B cell (primary cell): ENCODE measurements around the gene UBE2D3. TPM values are rescaled to one million over a fixed set of nuclear protein-coding genes. Genes with fewer than 3 reads are reported as not detected.

Source experiments
- ATAC-seq: fragments of 200-7000 bp; cut with Tn5 transposase; one replicate; pipeline ENCODE4 v1.10.0; 2021; ENCODE audit warnings: low read depth, mild to moderate bottlenecking, moderate number of reproducible peaks, moderate library complexity
- CTCF ChIA-PET: fragments of 350-600 bp; sonication (Branson Sonifier 250); formaldehyde crosslinking; loops from one replicate; lab custom pipeline; 2021; ENCODE audit warnings: antibody characterized with exemption, inconsistent platforms; lab: Charles Lee
- POLR2A ChIA-PET: fragments of 350-600 bp; sonication (Branson Sonifier 250); formaldehyde crosslinking; loops from one replicate; lab custom pipeline; 2021; ENCODE audit warnings: antibody characterized with exemption; lab: Charles Lee
- DNase-seq: peaks from one replicate; pipeline ENCODE4 v3.0.0; 2013
- H2AFZ ChIP-seq: 2 replicates; pipeline ENCODE4 v1.6.1; 2012; ENCODE audit warnings: mild to moderate bottlenecking, low read depth, low read length; ENCODE audit not compliant: insufficient read depth, poor library complexity, severe bottlenecking
- H3K27ac ChIP-seq, 2 donors: 1 replicate in 1 of 2; 2 replicates in 1 of 2; pipeline ENCODE4 v1.5.1; 2012 to 2013; ENCODE audit warnings: low read length in 2 of 2, mild to moderate bottlenecking in 2 of 2, moderate library complexity in 1 of 2
- H3K27me3 ChIP-seq, 4 experiments: fragments of 200-600 bp in 1 of 4; sonication (generic) in 1 of 4; replicated peaks in 1 of 4; 1 replicate in 2 of 4; 2 replicates in 2 of 4; pipeline versions ENCODE4 v1.6.1 to v1.7.0; 2013 to 2016; ENCODE audit warnings: low read length in 3 of 4, mild to moderate bottlenecking in 2 of 4, mixed read lengths in 1 of 4, moderate library complexity in 1 of 4; ENCODE audit not compliant: insufficient read depth in 4 of 4, control insufficient read depth in 3 of 4; ENCODE audit errors: control extremely low read depth in 1 of 4
- H3K36me3 ChIP-seq, 2 experiments: replicated peaks in 1 of 2; 1 replicate in 1 of 2; 2 replicates in 1 of 2; pipeline versions ENCODE4 v1.6.1 to v1.7.1; 2013; ENCODE audit warnings: low read length in 1 of 2; ENCODE audit not compliant: insufficient read depth in 2 of 2, control insufficient read depth in 1 of 2; ENCODE audit errors: control extremely low read depth in 1 of 2, extremely low read depth in 1 of 2
- H3K4me1 ChIP-seq, 2 donors: fragments of 200-600 bp in 1 of 2; sonication (generic) in 1 of 2; 1 replicate in 1 of 2; 2 replicates in 1 of 2; pipeline versions ENCODE4 v1.5.1 to v1.6.1; 2013 to 2017; ENCODE audit warnings: low read length in 2 of 2; ENCODE audit not compliant: control insufficient read depth in 2 of 2, insufficient read depth in 2 of 2
- H3K4me2 ChIP-seq: replicated peaks from 2 replicates; pipeline ENCODE3; 2012; ENCODE audit warnings: mild to moderate bottlenecking, low read depth, low read length; ENCODE audit not compliant: poor library complexity, severe bottlenecking
- H3K4me3 ChIP-seq, 5 experiments: fragments of 200-600 bp in 1 of 5; sonication (generic) in 1 of 5; 1 replicate in 3 of 5; 2 replicates in 2 of 5; pipeline versions ENCODE4 v1.5.1 to v1.7.0; 2011 to 2016; ENCODE audit warnings: low read length in 4 of 5, mild to moderate bottlenecking in 4 of 5, low read depth in 2 of 5, control low read depth in 1 of 5, moderate library complexity in 1 of 5; ENCODE audit not compliant: insufficient read depth in 1 of 5; ENCODE audit errors: control extremely low read depth in 1 of 5, extremely low read depth in 1 of 5
- H3K79me2 ChIP-seq: fragments of 200-600 bp; sonication (generic); one replicate; pipeline ENCODE4 v1.6.0; 2016; ENCODE audit warnings: low read length; ENCODE audit not compliant: control insufficient read depth, insufficient read depth
- H3K9ac ChIP-seq: fragments of 200-600 bp; sonication (generic); 2 replicates; pipeline ENCODE4 v1.6.1; 2017; ENCODE audit warnings: mild to moderate bottlenecking, low read length, moderate library complexity
- H3K9me3 ChIP-seq, 3 donors: one replicate each; pipeline versions ENCODE4 v1.6.1 to v1.7.1; 2013; ENCODE audit warnings: low read length in 2 of 3; ENCODE audit not compliant: control insufficient read depth in 2 of 3, insufficient read depth in 1 of 3; ENCODE audit errors: control extremely low read depth in 1 of 3
- H4K20me1 ChIP-seq: 2 replicates; pipeline ENCODE4 v1.6.0; 2012; ENCODE audit warnings: mild to moderate bottlenecking, low read length; ENCODE audit not compliant: insufficient read depth, control insufficient read depth, poor library complexity, severe bottlenecking
- H3K27ac Mint-ChIP-seq: one replicate; pipeline ENCODE4 v1.8.0; 2021; ENCODE audit warnings: mixed read lengths
- H3K27me3 Mint-ChIP-seq: one replicate; pipeline ENCODE4 v1.8.0; 2021; ENCODE audit warnings: mixed read lengths
- H3K4me1 Mint-ChIP-seq: one replicate; pipeline ENCODE4 v1.8.0; 2021; ENCODE audit warnings: mixed read lengths
- H3K4me3 Mint-ChIP-seq: one replicate; pipeline ENCODE4 v1.8.0; 2021; ENCODE audit warnings: mixed read lengths
- H3K9me3 Mint-ChIP-seq: one replicate; pipeline ENCODE4 v1.8.0; 2022; ENCODE audit warnings: mixed read lengths; ENCODE audit not compliant: insufficient read depth
- EZH2 ChIP-seq: IDR thresholded peaks from 2 replicates; pipeline ENCODE4 v1.6.1; 2012; ENCODE audit warnings: borderline replicate concordance, low read depth, mild to moderate bottlenecking, moderate library complexity, low read length; ENCODE audit not compliant: insufficient read depth, poor library complexity, severe bottlenecking
- WGBS: methylation state at CpG from one replicate; pipeline ENCODE4 v1.1.5; 2013; ENCODE audit warnings: missing lambda C conversion rate; ENCODE audit not compliant: insufficient coverage; 5-methylcytosine and 5-hydroxymethylcytosine counted together
- intact Hi-C: fragments of 100-400 bp; cut with micrococcal nuclease; formaldehyde crosslinking; loops from one replicate; pipeline ENCODE4 v1.10.0; 2022
- polyA plus RNA-seq: library from polyadenylated mRNA; depleted of rRNA; stranded (reverse); fragments of >200 nt; gene quantifications from 2 replicates; pipeline ENCODE4 v1.2.3, GENCODE V29; 2012
- total RNA-seq, 2 donors: library from RNA; stranded (reverse); fragments of 120-200 nt in 1 of 2; gene quantifications; 1 replicate in 1 of 2; 2 replicates in 1 of 2; pipeline versions ENCODE4 v1.2.3 to v1.2.4, GENCODE V29; 2013 to 2022
- TF ChIP-seq, protein P1 (sequence below): fragments of 200-600 bp; IDR thresholded peaks from one replicate; pipeline ENCODE4 v1.8.0; 2022; ENCODE audit warnings: antibody characterized with exemption, mild to moderate bottlenecking

UBE2D3 gene
- total and polyA plus RNA-seq, 2 donors (not counting 1 experiment from before 2014, with no cell fraction given), result 223 to 264 TPM

DNA sequence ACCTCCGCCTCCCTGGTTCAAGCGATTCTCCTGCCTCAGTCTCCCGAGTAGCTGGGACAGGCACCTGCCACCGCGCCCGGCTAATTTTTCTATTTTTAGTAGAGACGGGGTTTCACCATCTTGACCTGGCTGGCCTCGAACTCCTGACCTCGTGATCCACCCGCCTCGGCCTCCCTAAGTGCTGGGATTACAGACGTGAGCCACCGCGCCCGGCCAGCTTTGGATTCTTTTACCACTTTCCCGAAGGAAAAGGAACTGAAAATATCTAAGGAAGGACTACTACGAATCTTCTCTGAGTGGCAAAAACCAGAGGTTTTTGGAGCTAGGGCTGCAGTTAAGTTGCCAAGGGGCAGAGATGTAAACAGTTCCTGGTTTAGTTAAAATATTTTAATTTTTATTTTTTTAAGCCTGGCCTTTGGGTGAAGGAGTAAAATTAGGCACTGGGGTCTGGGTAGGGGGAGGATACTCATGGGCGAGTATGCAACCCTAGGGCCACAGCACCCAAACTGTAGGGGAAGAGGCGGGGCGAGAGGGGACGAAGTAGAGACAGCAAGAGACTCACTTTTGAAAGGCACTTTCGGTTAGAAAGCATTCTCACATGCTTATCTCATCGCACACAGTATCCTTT lies 40.9 kb upstream of the UBE2D3 start:
- 10% methylated on average over 19 of the region's 23 CpGs for WGBS
- H3K4me3 Mint-ChIP-seq, result peak overlapping the region; percentile 93
- no peak for TF ChIP-seq EZH2
- TF ChIP-seq, protein P1, sequence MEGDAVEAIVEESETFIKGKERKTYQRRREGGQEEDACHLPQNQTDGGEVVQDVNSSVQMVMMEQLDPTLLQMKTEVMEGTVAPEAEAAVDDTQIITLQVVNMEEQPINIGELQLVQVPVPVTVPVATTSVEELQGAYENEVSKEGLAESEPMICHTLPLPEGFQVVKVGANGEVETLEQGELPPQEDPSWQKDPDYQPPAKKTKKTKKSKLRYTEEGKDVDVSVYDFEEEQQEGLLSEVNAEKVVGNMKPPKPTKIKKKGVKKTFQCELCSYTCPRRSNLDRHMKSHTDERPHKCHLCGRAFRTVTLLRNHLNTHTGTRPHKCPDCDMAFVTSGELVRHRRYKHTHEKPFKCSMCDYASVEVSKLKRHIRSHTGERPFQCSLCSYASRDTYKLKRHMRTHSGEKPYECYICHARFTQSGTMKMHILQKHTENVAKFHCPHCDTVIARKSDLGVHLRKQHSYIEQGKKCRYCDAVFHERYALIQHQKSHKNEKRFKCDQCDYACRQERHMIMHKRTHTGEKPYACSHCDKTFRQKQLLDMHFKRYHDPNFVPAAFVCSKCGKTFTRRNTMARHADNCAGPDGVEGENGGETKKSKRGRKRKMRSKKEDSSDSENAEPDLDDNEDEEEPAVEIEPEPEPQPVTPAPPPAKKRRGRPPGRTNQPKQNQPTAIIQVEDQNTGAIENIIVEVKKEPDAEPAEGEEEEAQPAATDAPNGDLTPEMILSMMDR, result no peak
- peak overlapping the region; percentile 91 for H3K9ac ChIP-seq
- DNase-seq (no peak), ATAC-seq (peak; percentile 48)
- H3K36me3 ChIP-seq, result no peaks in the 10 kb centered on the region
- peak overlapping the region; percentile 78 for H3K4me2 ChIP-seq
- intact Hi-C loops, result loop anchor here (1.0 to 5.0 kb wide), 5 partner anchors 151 to 366 kb away; partner anchors contain the start of genes BDH2, CENPE, NFKB1 and SLC9B1
- no peaks in the 10 kb centered on the region for H4K20me1 ChIP-seq
- ChIA-PET POLR2A (interaction anchor here (0.6 to 2.8 kb wide), 8 partner anchors 8 to 303 kb away, joined by 3 to 79 read pairs (median 6); partner anchors contain the start of genes MANBA, SLC9B1 and UBE2D3), CTCF (interaction anchor here (0.9 to 1.9 kb wide), 4 partner anchors 40 to 232 kb away, joined by 3 to 20 read pairs (median 4); partner anchors contain the start of genes BDH2 and UBE2D3)
- peaks cover 47% of the 10 kb centered on the region for H3K4me1 Mint-ChIP-seq
- peaks cover 22% of the 10 kb centered on the region in 2 donors for H3K4me1 ChIP-seq
- H3K27me3 Mint-ChIP-seq, result no peaks in the 10 kb centered on the region
- H3K9me3 Mint-ChIP-seq, result no peaks in the 10 kb centered on the region
- H3K27ac ChIP-seq, result peak overlapping the region; percentile 97
- H3K4me3 ChIP-seq, result peak overlapping the region; percentile 75 to 89 (median 84)
- peaks cover 80% of the 10 kb centered on the region for H3K79me2 ChIP-seq
- H2AFZ ChIP-seq, result peak overlapping the region; percentile 73
- peak overlapping the region; percentile 97 for H3K27ac Mint-ChIP-seq
- no peaks in the 10 kb centered on the region for H3K9me3 ChIP-seq
- H3K27me3 ChIP-seq, result no peaks in the 10 kb centered on the region
